Activated CD4-positive, CD25-positive, alpha-beta regulatory T cell treated with anti-CD3 and anti-CD28 coated beads, Interleukin-2, amount 50 U/mL, for 24 hours (primary cell): ENCODE measurements around the gene CCDC170.
A peak's percentile ranks its signal among the peaks of the same experiment; 100 is the strongest.
"Not testable (repeated sequence)": the region's sequence is repeated elsewhere in the genome, so short reads cannot be mapped to it uniquely, and the experiment has no call there.

ENCODE experiments used
- ATAC-seq, 2 donors: fragments of 150-1000 bp; cut with Tn5 transposase; one replicate each; pipeline ENCODE4 v1.10.0; 2021; ENCODE audit warnings: mild to moderate bottlenecking in 1 of 2, moderate library complexity in 1 of 2

Gene CCDC170

DNA sequence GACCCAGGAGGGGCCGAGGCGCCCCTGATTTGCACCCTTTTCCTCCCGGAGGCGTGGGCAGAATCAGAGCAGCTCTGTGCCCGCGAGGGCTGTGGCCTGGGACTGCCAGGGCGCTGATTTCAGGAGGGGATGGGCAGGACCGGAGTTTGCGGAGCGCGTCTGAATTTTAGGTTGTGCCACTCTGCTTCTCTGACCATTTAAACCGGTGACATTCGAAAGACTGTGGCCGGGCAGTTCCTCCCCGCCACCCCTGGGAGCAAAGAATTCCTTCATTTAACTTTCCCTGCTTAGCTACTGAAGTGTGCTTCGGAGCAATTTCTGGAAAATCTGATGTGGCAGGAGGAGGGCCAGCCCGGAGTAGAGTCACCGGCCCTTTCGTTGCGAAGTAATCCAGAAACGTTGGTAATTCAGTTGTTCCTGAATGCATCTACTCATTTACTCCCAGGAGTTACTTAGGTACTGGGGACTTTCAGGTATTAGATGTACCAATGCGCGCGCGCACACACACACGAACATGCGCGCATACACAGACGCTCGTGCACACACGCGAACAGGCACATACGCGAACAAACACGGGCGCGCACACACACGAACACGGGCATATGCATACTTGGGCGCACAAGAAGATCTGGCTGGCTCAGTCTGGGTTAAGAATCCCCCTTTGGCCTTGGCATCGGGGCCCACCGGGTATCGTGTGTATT lies 568 bp downstream of the CCDC170 start:
- no peak for ATAC-seq

DNA sequence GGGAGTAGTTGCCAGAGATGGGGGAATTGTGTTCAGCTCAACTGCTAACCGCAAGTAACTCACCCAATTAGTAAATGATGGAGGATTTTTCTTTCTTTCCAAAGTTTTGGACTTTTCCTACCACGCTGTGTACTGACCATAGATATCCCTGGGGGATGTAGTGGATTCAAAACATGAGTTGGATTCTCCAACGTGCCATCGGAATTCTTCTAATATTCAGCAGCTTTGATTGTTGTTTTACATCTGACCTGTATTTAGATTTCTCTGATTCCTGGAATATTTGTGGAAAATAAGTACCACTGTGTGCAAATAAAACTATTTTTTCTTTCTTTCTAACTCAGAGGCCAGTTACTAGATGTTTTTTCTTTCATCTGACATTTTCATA lies 1.1 kb downstream of the CCDC170 start:
- no peak for ATAC-seq

DNA sequence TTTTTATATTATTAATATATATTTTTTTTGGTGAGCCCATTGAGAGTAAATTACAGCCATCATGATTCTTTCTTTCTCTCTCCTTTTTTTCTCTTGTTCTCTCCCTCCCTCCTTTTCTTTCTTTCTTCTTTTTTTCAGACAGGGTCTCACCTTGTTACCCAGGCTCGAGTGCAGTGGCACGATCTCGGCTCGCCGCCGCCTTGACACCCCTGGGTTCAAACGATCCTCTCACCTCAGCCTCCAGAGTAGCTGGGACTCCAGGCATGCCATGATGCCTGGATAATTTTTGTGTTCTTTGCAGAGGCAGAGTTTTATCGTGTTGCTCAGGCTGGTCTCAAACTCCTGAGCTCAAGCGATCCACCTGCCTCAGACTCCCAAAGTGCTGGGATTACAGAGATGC lies 1.6 kb downstream of the CCDC170 start:
- no peak for ATAC-seq

DNA sequence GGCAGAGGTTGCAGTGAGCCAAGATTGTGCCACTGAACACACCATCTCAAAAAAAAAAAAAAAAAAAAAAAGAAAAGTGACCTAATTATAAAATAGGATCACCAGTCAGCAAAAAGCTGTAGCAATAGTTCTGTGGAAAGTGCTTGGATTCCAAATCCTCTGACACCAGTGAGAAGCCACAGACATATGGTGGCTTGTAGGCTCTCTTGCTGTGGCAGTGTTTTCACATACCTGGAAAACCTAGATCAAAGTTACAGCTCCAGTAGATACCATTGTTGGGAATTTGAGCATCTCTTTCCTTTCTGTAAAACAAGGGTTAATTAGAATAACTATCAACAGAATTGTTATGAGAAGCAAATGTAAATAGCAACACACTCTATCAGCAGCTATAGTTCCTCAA lies 4.1 kb downstream of the CCDC170 start:
- ATAC-seq = no peak

DNA sequence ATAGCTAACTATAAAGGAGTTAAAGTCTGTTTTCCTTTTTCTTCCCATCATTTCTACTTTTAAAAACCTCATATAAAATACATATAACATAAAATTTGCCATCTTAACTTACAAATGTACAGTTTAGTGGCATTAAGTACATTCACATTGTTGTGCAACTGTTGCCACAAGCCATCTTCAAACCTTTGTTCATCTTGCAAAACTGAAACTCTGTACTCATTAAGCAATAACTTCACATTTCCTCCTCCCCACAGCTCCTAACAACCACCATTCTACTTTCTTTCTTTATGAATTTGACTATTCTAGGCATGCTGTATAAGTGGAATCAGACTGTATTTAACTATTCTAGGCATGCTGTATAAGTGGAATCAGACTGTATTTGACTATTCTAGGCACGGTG lies 4.5 kb downstream of the CCDC170 start:
- peak in 1 of 2 donors; percentile 48 for ATAC-seq

DNA sequence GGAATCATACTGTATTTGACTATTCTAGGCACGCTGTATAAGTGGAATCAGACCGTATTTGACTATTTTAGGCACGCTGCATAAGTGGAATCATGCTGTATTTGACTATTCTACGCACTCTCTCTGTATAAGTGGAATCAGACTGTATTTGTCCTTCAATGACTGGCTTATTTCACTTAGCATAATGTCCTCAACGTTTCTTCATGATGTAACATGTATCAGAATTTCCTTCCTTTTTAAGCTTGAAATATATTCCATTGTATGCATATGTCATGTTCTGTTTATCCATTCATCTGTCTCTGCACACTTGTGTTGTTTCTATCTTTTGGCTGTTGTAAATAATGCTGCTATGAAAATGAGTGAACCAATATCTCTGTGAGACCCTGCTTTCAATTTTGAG lies 5.7 kb downstream of the CCDC170 start:
- no peak for ATAC-seq

DNA sequence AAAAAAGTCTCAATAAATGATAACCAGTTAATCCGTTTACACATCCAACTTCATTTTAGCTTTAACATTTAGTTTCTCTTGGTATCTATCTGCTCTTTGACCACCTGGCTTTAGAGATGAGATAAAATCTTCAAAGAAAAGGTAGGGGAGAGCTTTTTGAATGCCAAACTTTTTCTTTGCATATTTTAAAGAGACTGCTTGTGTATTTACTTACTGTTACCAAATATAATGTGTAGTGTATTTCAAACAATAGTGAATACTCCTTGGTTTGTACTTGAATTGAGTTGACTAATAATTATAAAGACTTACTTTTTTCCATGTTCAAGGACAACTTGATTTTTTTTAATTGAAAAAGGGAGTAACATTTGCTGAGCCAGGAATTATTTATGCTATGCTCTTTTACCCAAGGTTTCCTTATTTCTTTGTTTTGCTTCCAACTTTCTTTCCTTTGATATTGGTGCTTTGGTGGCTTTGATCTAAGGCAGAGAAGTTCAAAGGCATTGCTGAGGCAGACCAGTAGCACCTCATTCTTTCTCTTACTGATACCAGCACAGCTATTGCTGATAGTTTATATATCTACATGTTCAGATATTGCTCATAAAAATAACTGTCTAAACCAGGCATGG lies 7.8 kb downstream of the CCDC170 start:
- ATAC-seq = no peak

DNA sequence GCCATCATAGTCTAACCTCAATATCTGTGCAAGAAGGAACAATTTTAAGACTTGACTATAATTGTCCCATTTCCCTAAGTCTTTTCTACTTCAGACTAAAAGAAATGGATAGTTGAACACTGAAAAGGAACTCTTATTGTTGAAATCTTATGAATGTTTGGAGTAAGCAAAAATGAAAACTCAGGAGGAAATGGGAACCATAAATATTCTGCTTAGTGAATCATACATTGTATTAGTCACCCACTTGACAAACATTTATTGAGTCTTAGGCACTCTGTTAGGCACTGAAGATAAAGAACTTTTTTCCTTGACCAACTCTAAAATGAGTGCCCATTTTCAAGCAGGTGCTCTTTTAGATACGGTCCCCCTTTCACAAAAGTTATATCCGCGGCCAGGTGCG lies 8.7 kb downstream of the CCDC170 start:
- no peak for ATAC-seq

DNA sequence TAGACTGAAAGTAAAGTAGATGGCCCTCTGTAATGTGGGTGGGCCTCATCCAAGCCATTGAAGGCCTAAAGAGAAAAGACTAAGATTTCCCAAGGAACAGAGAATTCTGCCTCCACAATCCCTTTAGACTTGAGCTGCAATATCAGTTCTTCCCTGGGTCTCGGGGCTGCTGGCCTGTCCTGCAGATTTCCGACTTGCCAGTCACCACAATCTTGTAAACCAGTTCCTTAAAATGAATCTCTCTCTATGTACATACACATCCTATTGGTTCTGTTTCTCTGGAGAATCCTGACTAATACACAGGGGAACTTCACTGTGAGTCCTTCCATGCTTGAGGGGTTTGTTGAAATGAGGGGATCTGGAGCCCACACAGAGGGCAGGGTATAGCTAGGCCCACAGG lies 12.9 kb downstream of the CCDC170 start:
- ATAC-seq = no peak

DNA sequence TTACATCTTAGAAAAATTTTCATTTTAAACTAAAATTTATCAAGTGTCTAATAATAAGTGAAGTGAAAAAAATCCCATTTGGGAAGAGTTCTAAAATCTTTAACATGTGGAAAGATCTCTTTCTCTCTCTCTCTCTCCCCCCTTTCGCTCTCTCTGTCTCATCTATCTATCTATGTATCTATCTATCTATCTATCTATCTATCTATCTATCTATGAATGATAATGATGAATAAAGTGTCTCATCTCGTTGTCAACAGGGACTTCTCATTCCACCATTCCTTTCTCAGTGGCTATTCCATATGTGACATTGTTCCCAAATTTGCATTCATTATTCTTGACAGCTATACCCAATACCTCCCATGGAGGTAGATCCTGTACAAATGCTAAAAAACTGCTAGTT lies 15.2 kb downstream of the CCDC170 start:
- no peak for ATAC-seq

DNA sequence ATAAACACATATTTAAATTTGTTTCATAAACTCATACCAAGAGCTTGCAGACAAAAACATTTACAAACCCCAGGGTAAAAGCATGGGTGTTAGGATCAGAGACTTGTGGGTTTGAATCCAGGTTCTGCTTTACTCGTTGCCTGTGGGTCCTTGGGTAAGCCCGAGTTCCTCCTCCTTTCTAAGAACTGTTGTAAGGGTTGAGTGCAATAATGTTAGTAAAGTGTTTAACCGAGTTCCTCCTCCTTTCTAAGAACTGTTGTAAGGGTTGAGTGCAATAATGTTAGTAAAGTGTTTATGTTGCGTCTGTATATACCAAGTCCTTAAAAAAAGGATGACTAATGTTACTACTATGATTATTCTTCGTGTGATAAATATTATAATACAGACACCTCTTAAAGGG lies 18.7 kb downstream of the CCDC170 start:
- no peak for ATAC-seq

DNA sequence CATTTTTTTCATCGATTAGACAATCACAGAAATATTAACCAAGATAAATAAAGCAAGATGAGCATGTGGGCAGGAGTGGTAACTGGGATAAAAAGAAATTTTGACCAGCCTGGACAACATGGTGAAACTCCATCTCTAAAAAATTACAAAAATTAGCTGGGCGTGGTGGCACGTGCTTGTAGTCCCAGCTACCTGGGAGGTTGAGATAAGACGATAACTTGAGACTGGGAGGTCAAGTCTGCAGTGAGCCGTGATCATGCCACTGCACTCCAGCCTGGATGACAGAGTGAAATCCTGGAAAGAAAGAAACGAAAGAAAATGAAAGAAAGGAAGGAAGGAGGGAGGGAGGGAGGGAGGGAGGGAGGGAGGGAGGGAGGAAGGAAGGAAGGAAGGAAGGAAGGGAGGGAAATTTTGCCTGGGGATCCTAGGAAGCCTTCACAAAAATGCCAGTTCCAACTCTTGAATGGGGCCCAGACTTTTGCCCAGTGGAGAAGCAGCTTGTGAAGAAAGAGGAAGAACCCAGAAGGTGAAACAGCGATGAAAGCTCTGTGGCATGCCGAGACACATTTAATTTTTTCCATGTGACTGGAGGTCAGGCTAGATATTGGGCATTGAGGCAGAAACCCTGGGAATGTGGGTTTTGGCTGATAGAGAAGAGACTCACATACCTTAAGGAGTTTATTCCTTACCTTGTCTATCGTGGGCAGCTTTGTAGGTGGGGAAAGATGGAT lies 20.3 kb downstream of the CCDC170 start:
- no peak for ATAC-seq

DNA sequence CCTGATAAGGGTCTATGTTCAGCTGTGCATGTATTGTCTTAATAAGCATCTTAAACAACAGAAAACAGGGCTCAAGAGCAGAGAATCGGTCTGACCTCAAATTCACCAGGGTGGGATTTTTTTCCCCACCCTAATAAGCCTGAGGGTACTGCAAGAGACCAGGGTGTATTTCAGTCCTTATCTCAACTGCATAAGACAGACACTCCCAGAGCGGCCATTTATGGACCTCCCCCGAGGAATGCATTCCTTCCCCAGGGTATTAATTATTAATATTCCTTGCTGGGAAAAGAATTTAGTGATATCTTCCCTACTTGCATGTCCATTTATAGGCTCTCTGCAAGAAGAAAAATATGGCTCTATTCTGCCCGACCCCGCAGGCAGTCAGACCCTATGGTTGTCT lies 25.2 kb downstream of the CCDC170 start:
- ATAC-seq = not testable (repeated sequence)

DNA sequence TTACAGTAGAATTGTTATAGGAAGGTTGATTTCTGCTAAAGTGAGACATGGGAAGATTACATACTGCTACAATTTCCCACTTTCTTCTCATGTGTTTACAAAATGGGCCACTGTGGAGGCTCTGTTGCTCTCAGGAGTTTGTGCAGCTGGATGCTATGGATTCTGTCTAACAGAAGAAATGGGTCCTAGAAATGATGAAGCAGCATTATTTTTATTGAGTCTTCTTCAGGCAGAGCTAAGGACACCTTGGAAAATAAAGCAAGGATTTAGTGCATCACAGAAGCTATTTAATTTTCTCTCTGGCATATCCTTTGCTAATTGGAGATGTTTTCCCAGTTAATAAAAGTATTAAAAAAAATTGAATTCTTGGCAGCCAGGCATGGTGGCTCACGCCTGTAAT lies 29.2 kb downstream of the CCDC170 start:
- ATAC-seq = no peak

DNA sequence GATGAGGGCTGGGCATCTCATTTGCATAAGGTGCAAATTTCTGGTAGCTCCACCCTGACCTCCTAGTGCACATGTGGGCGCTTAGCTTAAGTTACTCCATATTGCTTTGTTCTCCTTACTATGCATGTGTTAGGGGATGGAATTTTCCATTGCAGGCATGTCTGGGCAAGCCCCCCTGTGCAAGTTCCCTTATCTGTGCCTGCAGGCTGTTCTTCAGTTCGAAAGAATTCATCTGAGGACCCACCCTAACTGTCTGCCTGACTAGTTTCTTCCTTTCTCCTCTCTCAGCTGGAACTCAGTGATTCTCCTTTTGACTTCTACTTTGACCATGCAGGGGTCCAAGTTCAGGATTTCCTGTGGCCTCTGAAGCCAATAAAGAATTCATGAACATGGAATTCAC lies 30.2 kb downstream of the CCDC170 start:
- no peak for ATAC-seq

DNA sequence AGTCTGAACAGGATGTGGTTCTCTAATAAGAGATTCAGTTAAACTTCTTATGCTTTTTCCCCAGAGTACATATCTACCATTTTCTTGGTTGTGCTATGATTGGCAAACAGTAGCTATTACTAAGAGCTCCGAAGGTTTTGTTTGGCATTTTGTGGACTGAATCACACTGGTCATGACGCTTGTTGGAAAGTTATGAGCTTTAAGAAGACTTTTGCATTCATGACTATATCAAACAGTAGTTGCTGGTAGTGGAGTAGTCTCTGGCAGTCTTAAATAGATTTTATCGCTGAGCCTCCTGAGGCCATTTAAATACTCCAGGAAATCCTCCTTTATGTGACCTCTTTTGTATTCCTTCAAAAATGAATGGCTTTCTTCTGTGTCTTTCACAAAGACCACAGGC lies 40.8 kb downstream of the CCDC170 start:
- ATAC-seq = no peak

DNA sequence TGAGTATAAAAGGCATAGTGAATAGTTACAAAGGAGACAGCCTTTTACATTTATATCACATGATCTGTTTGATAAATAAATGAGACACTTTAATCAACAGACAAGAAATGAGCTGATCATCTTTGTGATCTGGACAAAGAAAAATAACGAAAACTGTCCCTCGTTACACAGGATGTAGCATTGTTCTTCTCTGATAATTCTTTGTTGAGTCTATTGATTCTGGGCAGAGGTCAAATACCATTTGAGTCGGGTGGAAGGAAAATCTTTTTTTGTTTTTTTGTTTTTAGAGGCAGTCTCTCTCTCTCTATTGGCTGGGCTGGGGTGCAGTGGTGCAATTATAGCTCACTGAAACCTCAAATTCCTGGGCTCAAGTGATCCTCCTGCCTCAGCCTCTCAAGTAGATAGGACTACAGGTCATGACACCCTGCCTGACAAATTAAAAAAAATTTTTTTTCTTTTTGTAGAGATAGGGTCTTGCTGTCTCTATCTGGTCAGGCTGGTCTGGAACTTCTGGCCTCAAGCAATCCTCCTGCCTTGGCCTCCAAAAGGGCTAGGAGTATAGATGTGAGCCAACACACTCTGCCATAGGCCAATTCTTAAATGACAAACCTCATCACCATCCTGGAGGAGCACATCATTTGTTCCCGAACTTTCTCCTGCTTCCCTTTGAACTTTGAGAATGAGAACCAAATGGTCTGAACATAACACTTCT lies 41.8 kb downstream of the CCDC170 start:
- ATAC-seq = no peak

DNA sequence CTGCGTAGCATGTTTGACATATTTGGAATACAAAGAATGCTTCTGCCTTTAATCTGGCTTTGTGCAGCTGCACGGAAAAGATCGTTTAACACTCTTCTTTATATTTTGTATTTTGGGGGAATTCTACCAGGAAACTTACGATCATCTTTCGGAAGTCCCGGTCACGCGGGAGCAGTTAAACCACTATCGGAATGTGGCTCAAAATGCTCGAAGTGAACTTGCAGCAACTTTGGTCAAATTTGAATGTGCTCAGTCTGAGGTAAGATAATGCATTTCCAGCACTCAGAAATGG lies 42.3 kb downstream of the CCDC170 start:
- ATAC-seq = no peak

DNA sequence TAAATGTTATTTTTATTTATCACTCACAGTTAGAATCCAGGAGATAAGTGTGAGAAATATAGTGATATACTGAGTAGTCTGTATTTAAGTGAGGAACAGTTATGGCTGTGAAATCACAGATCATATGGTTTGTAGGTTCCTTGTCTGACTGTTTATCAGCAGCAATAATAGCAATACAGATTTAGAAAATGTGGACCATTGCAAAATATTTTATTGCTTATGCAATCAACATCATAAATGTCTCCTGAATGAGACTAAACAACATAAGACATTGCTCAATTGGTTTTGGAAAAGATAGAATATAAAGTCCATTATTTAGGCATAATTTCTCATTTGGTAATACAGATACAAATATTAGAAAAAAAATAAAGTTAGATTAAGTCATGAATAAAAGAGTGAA lies 43.7 kb downstream of the CCDC170 start:
- no peak for ATAC-seq

DNA sequence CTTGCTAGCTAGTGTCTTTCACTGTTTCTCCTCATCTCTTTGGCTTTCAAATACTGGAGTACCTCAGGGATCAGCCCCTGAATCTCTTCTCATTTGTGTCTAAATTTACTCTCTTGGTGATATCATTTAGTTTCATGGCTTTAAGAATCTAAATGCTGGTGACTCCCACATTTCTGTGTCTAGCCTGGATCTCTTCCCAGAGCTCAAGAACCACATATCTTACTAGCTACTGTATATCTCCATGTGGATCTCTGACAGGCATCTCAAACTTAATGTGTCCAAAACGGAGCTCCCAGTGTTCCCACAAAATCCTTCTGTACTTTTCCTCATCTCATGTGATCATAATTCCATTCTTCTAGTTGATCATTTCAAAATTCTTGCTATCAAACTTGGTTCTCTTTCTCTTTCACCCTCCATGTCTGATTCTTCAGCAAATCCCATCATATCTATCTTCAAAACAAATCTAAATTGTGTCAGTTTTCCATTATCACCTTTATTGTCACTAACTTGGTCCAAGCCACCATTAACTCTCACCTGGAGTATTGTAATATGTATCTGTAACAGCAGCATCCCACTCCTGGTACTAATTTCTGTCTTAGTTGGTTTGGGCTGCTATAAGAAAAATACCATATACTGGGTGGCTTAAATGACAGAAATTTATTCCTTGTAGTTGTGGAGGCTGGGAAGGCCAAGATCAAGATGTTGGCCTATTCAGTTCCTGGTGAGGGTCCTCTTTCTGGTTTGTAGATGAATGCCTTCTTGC lies 45.9 kb downstream of the CCDC170 start:
- ATAC-seq = no peak

DNA sequence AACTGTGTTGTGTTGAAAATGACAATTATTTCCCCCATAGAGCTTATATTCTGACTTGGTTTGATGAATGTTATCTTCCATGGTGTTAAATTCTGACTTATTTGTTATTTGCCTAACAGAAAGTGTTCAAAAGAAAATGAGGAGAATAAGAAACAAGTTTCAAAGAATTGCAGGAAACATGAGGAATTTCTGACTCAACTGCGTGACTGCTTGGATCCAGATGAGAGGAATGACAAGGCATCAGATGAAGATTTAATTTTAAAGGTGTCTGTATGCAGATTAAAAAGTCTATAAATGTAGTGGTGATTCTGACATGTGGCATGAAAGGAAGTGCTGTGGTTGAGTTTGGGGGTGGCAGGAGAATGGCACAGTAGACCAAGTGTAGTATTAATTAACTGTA lies 50.6 kb downstream of the CCDC170 start:
- ATAC-seq = no peak

DNA sequence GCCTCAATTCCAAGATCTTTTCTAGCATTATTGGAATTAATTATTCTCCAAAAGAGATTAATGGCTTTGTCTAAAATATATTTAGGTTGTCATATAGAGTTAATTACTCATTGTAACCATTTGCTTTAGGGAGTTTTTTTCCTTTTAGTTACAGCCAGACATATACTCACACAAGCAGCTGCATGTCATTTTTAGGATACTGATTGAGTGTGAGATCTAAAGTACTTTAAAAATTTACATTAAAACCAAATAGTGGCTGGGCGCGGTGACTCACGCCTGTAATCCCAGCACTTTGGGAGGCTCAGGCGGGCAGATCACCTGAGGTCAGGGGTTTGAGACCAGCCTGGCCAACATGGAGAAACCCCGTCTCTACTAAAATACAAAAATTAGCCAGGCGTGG lies 51.1 kb downstream of the CCDC170 start:
- ATAC-seq = not testable (repeated sequence)
